GM18867 (cell line): ENCODE data around the gene NEK10.

Experiments
- ATAC-seq: cut with Tn5 transposase; IDR thresholded peaks from one replicate; pipeline ENCODE4 v1.9.1; 2021; ENCODE audit warnings: mild to moderate bottlenecking, moderate library complexity; ENCODE audit not compliant: unreplicated experiment

Gene NEK10

DNA sequence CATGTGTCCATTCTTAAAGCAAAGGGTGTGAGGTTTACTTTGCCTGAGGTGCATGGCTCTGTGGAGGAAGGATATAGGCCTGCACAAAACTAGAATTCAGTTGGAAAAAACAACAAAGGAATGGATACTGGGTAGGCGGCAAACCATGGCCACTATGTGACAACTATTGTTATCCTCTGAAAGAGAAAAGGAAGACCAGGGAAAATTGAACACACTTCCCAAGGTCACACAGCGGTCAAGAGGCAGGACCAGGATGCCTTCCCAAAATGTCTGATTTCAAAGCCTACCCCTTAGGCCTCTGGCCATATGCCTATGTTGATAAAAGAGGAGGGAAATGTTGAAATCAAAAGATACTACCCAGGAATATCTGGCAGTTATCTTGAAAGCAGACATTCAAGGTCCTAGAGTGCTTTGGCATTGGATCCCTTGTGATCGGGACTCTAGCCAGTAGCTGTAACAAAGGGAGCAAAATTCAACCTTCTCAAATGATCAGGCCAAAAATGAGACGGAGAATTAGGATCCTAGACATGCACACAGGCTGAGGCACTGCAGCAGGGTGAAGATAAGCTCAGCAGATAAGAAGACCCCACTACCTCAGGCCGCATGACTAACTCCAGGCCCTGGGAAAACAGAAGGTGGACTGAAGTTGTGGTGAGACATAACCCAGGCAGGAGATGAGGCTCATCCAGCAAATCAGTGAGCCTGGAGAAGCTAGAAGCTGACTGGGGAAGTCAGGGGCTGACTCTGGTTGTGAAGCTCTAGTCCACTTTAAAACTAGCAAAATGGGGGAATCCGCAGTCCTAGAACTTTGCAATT lies 292.2 kb downstream of the NEK10 start:
- no peak for ATAC-seq

DNA sequence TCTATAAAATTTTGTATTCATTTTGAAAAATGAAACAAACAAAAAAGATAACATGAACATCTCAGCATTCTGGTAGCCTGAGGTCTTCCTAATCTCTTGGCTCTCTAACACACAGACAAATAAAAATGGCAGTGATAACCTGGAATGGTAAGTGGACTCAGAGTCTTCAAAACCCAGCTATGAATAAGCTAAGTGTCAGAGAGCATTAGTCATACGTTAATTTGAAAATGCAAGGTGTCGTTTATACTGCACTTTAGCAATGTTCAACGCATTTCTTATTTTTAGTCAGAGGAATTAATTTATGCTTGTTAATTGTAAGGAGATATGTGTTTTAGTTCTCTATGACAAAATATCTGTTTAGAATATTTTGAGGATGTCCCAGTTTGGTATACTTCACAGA lies 294.3 kb downstream of the NEK10 start:
- ATAC-seq = no peak

DNA sequence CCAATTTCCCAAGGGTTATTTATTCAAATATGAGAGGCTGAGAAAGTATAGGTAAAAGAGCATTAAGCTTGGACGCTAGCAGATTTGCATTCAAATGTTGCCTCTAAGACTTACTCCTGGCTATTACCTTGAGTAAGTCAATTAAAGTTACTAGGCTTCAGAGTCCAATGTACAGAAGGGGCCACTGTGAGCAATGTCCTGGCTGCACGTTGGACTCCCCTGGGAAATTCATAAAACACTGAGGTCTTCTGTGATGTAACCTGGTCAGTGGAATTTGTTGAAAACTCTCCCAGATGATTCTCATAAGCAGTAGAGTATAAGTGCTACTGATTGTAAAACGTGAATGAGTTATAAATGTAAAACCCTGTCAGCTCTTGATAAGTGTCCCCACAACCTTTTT lies 295.3 kb downstream of the NEK10 start:
- no peak for ATAC-seq

DNA sequence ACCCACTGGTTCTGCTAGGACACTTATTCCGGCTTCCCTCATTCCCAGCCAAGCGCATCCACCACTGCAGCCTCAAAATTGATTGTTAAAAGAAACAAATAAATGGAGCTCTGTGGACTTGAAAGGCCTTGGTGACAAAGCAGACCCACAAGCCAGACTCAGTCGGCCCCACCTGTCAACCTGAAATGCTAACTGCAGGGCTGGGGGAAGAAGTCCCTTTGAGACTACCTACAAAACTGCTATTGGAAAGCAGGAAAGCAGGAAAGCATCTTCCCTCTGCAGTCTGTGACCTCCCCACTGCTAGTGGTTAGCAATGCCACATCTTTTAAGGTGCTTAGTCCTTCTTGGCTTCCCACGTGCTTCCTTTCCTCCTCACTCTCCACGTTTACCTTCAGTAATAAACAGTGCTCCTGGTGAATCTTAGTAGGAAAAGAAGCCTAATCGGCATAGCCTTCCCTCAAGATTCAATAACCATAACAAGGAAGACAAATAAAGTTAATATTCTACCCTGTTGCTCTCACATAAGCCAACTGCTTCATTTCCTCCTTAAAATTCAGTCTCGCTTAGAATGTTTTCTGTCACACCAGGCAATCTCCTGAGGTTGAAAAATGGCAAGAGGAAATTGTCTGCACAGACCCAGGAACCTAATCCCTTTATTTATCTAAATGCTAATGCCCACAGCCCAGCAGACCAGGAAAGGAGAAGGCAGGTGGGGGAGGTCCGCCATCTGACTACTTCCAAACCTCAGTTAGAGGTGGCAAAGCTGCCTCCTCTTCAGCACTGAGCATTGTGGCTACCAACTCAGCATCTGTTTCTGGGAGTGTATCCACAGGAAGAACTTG lies 296.2 kb downstream of the NEK10 start:
- no peak for ATAC-seq

DNA sequence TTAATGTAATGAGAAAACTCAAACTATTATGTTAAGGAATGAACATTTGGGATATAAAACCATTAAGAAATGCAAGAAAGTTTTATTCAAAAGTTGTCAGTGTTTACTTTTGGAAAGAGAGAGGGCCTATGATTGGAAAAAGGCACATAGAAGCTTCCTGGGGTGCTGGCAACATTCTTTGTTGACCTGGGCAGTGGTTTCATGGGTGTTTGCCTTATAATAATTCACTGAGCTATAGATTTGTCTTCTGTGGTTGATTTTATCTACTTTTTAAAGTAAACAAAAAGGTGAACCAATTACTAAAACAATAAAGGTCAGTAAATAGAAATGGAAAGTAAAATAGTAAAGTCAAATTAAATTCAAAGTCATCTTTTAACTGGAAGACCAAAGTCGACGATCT lies 308.8 kb downstream of the NEK10 start:
- ATAC-seq = no peak
